ENCODE measurements around the gene DRC7. TPM values are rescaled to one million over a fixed set of nuclear protein-coding genes. Genes with fewer than 3 reads are reported as not detected.

Gene DRC7
- total and polyA plus RNA-seq, 9 of the 15 experiments (the other 6 are each of a cell fraction or from before 2014, with no cell fraction given), result 0.04 to 0.33 (median 0.12) TPM; not detected in 3

- TF ChIP-seq ATF3 (IDR thresholded peaks at IDR 0.05), result no peak
- no peak for TF ChIP-seq ATF3 (CRISPR knock-in tag; conservative IDR thresholded peaks at IDR 0.05)
- no peak for TF ChIP-seq MTA3 (IDR thresholded peaks at IDR 0.05; ENCODE audit: borderline replicate concordance)
- TF ChIP-seq MAZ (CRISPR knock-in tag; conservative IDR thresholded peaks at IDR 0.05 in 1 of 2, IDR thresholded peaks at IDR 0.05 in 1 of 2), result no peak
Observed at GRCh38 chr16:57747496-57747895, 52.9 kb downstream of the DRC7 start (continued).

- Histone ChIP-seq H3K9me3 (replicated peaks; ENCODE audit: control insufficient read depth, insufficient read depth, low read depth, low read length) (no peaks in the 10 kb centered on the region), H3K27ac (ENCODE audit: extremely low read depth, low read depth, low read length) (no peak overlapping the region), H3K79me2 (ENCODE audit: control insufficient read depth, insufficient read depth, low read length) (no peaks in the 10 kb centered on the region), H3K4me2 (ENCODE audit: insufficient read depth, low read length) (no peak overlapping the region), H2AFZ (ENCODE audit: low read depth, low read length) (no peak overlapping the region), H3K27me3 (ENCODE audit: control insufficient read depth in 2 of 2, insufficient read depth in 2 of 2, low read length in 2 of 2) (no peaks in the 10 kb centered on the region), H3K9ac (ENCODE audit: insufficient read depth in 1 of 2, low read depth in 2 of 2, low read length in 2 of 2) (no peak overlapping the region), H3K4me1 (replicated peaks in 1 of 2; ENCODE audit: control insufficient read depth in 2 of 2, insufficient read depth in 2 of 2, low read length in 2 of 2) (peaks cover 0 to 21% of the 10 kb centered on the region in 2 experiments; a peak in 3 of 5 replicates), H3K9me1 (ENCODE audit: control insufficient read depth, insufficient read depth, low read length) (no peaks in the 10 kb centered on the region), H3K4me3 (no peak overlapping the region), H3K36me3 (ENCODE audit: control insufficient read depth, insufficient read depth, low read length) (peaks cover 37% of the 10 kb centered on the region; the same call in 2 of the 3 replicates), H4K20me1 (replicated peaks; ENCODE audit: control insufficient read depth, insufficient read depth, low read length) (no peaks in the 10 kb centered on the region)
- TF ChIP-seq DLX4 (CRISPR knock-in tag; IDR thresholded peaks at IDR 0.05) (no peak), CBX5 (IDR thresholded peaks at IDR 0.05; ENCODE audit: borderline replicate concordance, low read depth) (no peak), TRIM24 (IDR thresholded peaks at IDR 0.05) (no peak), NONO (IDR thresholded peaks at IDR 0.05; ENCODE audit: low read depth in 2 of 2, low read length in 1 of 2) (no peak), HDAC2 (IDR thresholded peaks at IDR 0.05) (no peak), MAFF (IDR thresholded peaks at IDR 0.05; ENCODE audit: low read length) (no peak), BMI1 (IDR thresholded peaks at IDR 0.05; ENCODE audit: low read length) (no peak), ZKSCAN1 (IDR thresholded peaks at IDR 0.05; ENCODE audit: low read depth, low read length) (no peak), CREB5 (CRISPR knock-in tag; IDR thresholded peaks at IDR 0.05) (no peak), GATA2 (CRISPR knock-in tag; IDR thresholded peaks at IDR 0.05) (no peak), GTF2B (IDR thresholded peaks at IDR 0.05; ENCODE audit: extremely low read depth, insufficient read length) (no peak), FOSL1 (tag; conservative IDR thresholded peaks at IDR 0.05) (no peak), CHCHD3 (CRISPR knock-in tag; IDR thresholded peaks at IDR 0.05) (no peak)
- no peak for DNase-seq (ENCODE audit: extremely low read depth in 1 of 4, low spot score in 3 of 4)
- no TSS peak for BruUV-seq (replicated peaks)
- ATAC-seq, result no peak
- intact Hi-C loops (cut with micrococcal nuclease) (no loop called here), in situ Hi-C loops (cut with MboI) (no loop called here)
- ChIA-PET CTCF (ENCODE audit: low intra/inter-chr PET ratio) (no interaction called here), POLR2A (interaction anchor here (1.3 to 1.5 kb wide), 2 partner anchors 11 to 13 kb away, joined by 3 to 5 read pairs; partner anchors contain the start of gene KATNB1)
- no peak for FAIRE-seq
- 72% methylated on average over 6 of the region's 6 CpGs for WGBS (ENCODE audit: insufficient coverage, low coverage, missing lambda C conversion rate)
Observed at GRCh38 chr16:57747996-57748395, 53.4 kb downstream of the DRC7 start.
